GM19463 (cell line): ENCODE results near the gene ADAM19.
"Not testable (repeated sequence)": the region's sequence is repeated elsewhere in the genome, so short reads cannot be mapped to it uniquely, and the experiment has no call there.

Experiments used
- ATAC-seq: cut with Tn5 transposase; IDR thresholded peaks from one replicate; pipeline ENCODE4 v1.9.1; 2021; ENCODE audit warnings: mild to moderate bottlenecking, moderate library complexity; ENCODE audit not compliant: unreplicated experiment

The ADAM19 gene

GRCh38 chr5:157444224-157444623, 131.4 kb downstream of the ADAM19 start:
- no peak for ATAC-seq

- ATAC-seq = no peak
Observed at GRCh38 chr5:157443041-157443549, 132.5 kb downstream of the ADAM19 start.

GRCh38 chr5:157434096-157434495, 141.5 kb downstream of the ADAM19 start:
- ATAC-seq = no peak

GRCh38 chr5:157431544-157432200, 143.9 kb downstream of the ADAM19 start:
- ATAC-seq = peak; percentile 65

GRCh38 chr5:157429920-157430319, 145.7 kb downstream of the ADAM19 start:
- ATAC-seq = not testable (repeated sequence)
